LoVo (cell line): Measurements from ENCODE around the gene SNAP47.

ENCODE experiments used
- DNase-seq: peaks from one replicate; pipeline ENCODE4 v3.0.0-alpha.2; 2016; ENCODE audit warnings: low spot score

SNAP47 gene

DNA sequence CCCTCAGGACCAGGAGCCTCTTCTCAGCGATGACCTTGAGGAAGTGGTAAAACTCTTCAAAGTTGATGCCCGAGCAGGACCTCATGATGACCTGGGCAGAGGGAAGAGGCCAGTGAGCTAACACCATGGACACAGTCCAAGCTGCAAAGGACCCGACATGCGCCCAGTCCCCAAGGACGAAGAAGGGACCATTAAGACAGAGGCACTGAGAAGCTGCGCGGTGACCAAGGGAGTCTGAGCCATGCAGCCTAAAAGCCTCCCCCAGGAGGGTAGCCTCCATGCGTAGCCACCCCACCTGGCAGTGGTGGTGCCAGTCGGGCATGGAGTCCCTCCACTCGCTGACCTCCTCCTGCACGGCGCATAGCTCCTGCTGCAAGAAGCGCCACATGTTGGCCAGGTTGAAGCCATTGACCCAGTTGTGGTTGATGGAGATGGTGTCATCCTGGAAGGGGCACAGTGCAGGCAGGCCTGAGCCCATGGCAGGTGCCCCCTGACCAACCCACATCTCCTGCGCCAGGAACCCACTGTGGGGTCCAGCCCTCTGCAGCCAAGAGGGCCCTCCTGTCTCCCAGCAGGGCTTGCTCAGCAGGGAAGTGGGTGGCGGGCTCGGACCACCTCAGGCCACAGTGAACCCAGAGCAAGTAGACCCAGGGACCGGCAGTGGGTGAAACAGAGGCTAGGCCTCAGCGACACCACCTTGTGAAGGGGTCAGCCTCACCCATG is 2.5 kb upstream of the SNAP47 start:
- DNase-seq, result no peak

DNA sequence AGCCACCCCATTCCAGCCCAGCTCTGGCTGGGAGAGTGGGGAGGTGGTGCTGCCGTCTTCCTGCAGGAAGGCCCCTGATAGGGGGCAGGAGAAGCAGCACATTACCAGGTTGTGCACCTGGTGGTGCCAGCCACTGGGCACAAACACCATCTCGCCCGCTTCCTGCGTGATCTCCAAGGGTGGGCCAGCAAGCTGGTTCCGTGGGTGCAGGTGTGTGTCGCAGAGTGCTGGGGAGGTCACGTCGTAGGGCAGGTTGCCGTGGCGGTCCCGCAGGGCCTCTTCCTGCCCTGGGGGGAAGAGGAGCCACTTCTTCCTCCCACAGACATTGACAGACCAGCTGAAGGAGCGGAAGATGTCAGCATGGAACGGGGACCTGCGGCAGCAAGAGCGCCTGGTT is 1.9 kb upstream of the SNAP47 start:
- DNase-seq, result no peak

DNA sequence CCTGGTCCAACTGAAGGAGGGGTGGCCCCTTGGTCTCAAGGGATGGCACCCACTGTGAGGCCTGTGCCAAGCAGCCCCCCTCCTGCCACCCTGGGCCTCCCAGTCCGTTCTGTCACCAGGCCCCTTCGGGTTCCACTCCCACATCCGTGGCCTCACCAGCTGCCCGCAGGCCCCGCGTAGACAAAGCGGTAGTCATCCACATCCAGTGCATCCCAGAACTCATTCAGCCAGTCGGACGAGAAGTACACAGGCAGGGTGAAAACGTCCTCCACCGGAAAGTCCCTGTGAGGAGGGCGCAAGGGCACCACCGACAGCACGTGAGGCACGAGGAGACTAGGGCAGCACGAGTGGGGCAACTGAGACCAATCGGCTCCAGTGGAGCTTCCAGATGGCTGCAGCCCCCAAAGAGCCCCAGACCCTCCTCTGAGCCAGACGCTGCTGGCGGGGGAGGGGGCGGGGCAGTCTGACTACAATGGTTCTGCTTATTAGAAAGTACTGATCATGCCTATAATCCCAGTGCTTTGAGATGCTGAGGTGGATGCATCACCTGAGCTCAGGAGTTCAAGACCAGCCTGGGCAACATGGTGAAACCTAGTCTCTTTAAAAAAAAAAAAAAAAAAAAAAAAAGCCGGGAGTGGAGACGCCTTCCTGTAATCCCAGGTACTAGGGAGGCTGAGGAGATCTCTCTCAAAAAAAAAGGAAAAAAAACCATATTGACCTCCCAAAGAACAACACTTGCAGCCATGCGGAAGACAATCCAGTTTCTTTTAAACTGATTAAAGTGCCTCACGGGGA is 1.3 kb upstream of the SNAP47 start:
- DNase-seq, result no peak

DNA sequence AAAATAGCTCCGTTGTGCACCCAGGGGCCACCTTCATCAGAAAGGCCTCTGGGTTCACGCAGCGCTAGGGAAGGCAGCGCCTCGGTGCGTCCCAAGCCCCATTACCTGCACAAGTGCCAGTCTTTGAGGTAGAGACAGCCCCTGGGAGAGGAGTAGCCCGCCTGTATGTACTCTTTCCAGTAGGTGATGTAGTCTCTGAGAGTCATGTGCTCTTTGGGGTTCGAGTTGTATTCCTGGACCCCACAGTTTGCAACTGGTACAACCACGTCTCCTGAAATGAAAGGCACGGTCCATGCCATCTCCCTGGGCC is 734 bp upstream of the SNAP47 start:
- DNase-seq, result no peak

DNA sequence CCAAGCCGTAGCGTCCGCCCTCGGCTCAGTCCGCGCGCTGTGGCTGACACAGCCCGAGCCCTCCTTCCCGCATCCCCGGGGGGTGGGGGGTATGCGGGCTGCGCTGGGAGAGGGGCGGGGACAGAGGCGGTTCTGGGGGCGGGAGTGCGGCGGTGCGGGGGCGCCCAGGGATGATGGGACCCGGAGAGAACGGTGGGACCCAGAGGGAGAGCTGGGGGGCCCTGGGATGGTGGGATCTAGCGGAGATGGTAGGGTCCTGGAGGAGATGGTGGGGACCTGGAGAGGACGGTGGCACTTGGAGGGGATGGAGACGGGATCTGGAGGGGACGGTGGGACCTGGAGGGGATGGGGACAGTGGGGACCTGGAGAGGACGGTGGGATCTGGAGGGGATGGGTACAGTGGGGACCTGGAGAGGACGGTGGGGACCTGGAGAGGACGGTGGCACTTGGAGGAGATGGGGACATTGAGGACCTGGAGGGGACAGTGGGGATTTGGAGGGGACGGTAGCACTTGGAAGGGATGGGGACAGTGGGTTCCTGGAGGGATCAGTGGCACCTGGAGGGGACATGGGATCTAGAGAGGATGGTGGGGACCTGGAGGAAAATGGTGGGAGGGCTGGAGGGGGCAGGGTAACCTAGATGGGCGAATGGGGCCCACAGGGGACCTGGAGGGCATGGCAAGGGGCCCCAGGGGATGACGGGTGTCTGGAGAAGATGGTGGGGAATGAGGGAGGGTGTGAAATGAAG is 477 bp downstream of the SNAP47 start:
- DNase-seq, result no peak

DNA sequence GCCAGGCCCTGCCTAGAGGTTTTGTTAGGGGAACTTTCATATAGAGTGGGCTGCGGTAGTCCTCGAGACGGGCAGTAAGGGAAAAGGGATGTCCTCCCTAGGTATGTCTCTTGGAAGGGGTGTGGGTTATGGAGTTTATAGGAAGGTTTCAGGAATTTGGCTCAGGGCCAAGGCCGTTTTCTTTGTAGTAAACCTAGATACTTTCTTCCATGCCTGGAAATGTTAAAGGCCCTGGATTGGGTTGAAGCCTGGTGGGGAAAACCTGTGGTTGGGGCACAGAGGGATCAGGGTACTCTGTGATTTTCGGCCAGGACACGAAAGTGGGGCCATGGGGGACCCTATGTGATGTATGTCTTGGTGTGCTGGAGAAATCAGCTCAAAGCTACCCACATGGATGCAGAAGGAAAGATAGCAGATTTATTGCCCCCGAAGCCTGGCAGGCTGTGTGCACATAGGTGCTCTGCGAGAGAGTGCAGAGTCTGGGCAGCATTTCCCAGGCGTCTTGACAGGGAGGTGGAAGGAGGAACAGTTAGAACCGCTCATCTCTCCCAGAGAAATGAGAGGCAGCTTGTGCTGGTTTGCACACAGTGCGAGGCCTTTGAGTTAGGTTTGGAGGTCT is 1.7 kb downstream of the SNAP47 start:
- no peak for DNase-seq

DNA sequence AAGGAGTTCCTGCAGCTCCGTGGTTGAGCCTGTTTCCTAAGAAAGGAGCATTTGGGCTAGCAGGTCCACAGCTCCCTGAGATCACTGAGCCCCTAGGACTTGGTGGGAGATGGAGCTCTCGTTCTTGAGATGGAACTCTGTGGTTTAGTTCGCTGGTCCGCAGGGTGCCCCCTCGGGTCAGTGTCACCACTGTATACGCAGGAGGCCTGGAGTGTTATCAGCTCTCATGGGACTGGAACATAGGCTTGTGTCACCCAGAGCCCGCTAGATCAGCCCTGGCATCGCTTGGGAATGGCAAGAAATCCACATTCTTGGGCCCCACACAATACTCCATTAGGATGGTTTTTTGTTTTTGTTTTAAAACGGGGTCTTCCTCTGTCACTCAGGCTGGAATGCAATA is 3.6 kb downstream of the SNAP47 start:
- DNase-seq, result no peak

DNA sequence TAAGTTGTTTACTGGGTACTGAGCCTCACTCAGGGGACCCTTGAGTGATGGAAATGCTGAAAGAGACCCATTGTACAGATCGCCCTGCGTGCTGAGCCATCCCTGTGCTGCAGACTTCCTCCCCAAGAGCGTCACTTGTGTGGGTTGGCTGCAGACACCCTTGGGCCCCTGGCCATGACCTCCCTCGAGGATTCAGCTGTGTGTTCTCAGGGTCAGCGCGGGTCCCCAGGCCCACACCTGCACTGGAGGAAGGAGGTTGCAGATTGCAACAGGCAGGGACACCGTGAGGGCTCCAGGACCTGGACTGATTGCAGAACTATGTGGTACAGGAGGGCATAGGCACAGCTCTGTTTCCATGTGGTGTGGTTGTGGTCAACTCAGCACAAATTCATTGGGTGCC is 4.4 kb downstream of the SNAP47 start:
- DNase-seq, result no peak

DNA sequence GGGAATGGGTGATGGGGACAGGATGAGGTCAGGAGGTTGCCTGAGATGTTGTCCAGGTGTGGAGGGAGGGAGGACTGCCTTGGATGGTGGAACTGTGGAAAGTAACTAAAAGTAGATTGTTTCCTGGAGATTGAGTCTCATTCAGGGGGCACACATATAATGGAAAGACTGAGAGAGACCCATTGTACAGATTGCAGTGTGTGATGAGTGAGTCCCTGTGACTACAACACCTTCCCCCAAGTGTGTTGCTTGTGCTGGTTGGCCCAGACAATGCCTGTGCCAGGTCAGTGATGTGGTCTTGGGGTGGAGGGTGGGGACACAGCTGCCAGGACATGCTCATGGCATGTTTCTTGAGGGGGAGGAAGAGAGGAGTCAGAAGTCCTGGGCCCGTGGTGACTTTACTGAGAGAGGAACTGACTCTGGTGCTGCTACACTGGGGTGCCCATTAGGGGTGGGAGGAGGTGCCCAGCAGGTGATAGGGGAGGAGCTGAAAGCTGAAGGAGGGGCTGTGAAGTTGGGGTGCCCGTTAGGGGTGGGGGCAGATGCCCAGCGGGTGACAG is 5.2 kb downstream of the SNAP47 start:
- DNase-seq, result no peak

DNA sequence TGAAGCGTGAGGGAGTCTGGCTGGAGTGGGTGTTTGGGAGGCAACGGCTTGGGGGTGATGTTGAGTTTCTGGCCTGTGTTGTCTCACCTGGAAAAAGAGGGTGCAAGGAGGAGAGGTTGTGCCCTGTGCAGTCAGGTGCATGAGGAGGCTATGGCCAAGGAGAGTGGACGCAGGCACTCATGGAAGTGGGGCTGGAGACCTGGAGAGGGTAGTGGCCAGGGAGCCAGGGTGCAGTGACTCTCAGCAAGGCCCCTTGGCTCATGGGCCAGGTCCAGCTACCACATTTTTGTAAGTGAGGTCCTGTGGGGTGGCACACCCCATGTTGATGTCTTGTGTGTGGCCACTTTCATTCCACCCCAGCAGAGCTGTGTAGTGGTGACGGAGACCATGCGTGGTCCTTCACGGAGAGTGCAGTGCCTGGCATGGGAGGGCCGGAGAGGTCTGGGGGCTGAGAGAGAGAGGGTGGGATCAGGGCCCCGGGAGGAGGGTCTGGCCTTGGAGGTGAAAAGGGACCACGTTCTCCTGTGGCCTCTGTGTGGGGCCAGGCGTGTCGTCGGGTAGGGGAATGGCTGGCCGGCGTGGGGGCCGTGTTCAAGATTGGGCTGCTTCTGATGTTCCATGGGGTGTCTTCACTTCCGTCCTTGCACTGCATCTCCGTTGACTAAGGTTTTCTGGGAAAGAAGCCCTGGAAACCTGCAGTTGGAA is 6.1 kb downstream of the SNAP47 start:
- no peak for DNase-seq

DNA sequence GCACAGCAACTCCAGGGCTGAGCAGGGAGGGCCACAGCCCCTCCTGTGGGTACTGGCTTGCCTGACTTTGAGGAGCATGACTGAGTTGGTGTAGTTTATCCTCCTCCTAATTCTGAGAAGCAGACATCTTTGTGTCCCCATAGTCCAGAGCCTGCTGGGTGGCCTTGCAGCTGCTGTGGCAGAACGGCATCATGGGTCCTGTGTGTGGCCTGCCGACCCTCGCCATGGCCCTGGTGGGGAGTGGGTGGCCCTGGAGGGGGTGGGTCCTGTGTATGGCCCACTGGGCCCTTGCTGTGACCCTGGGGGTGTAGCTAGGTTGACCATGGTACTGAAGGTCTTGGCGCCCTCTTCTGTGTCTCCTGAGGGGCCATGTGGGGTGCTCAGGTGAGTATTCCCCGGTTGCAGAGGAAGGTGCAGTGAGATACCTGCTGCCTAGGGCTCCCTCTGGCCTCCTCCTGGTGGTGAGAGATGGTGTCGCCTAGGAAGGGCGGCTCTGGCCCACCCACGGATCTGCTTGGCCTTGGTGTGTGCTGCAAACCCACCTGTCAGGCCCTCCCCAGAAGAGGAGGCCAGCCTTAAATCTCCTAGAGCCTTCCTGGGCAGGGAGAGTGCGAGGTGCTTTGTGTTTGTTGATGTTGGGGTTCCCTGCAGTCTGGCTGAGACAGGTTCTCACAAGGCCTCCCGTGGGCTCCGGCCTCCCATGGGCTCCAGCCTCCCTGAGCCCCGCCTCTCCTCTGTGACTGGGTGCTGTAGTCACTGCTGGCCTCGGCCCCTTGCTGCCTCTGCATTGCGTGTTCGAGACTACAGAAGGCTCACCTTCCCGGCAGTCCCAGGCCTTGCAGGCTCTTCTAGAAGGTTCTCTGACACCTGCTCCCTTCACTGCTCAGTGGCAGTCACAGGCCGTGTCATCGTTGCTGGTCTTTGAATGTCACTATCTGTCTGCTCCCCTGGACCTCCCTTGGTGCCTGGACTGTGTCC is 7.8 kb downstream of the SNAP47 start:
- no peak for DNase-seq

DNA sequence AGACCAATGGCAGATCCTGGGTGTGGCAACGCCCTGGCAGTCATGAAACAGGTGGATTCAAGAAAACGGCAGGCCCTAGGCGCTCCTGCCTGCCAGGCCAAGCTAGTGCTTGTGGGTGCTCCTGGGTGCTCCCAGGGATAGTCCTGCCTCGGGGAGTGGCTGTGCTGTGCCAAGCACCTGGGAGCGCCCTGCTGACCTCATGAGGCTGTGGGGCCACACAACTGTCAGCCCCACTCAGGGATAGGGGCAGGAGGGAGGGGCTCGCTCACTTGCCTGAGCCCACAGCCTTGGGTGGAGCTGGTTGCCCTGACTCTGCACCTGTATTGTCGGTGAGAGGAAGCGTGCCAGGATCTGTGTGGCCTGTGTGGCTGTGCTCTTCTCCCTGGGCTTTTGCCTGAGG is 9.4 kb downstream of the SNAP47 start:
- no peak for DNase-seq

DNA sequence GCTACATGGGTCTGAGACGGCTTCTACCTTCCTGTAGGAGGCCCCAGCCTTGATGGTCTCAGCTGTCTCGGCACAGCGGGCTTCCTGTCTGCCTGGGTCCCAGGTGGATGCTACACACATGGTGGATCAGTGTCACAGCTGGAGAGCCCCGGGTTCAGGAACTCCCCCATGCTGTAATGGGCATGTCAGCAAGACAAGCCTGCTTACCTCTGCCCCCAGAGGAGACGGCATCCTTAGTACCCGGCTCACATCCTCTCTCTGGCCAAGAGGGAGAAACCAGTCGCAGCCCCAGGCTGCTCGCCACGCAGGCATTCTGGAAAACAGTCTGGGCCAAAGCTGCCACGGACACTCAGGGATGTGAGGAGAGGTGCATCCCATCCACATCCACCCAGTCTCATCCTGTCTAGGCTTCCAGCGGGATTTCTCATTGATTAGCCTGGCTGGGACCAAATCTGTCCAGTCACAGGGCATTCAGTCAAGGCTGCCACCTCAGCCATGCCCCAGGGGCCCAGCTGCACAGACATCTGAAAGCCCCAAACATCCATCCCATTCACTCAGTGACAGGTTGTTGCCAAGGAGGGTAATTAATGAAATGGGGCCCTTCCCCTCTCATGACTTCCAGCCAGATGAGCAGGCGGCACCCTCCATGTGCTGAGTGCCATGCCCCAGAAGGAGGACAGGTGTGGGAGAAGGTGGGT is 10.5 kb downstream of the SNAP47 start:
- no peak for DNase-seq

DNA sequence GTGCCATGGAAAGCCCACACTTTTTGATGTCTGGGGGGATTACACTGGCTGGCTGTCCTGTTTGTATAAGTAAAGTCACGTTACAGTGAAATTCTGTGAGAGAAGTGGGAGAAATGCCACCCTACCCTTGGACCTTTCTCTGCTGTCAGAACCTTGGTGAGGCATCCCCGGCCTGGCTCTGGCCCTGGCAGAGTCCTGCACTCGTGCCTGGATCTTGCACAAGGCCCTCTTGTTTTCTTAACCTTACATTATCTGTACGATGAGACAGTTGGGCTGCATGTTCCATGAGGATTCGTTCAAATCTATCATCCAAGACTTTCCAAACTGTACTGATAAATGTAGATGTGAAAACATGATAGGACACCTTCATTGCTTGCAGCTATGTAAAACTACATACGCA is 11.4 kb downstream of the SNAP47 start:
- no peak for DNase-seq

DNA sequence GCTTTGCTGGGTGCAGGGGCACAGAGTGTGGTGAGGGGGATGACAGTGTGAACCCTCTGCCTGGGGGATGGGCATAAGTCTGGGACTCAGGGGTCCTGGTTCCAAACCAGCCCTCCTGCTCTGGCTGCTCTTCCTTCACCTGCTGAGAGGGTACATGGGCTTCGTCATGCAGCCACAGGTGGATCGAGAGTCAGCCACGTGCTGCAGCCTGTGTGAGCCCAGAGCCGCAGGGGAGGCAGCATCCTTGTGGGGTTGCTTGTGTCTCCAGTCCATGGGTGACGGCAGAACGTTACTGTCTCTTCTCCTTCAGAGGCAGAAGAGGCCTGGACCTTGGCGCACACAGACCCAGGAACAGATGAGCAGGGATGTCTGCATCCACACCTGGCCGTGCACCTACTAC is 12.1 kb downstream of the SNAP47 start:
- no peak for DNase-seq

DNA sequence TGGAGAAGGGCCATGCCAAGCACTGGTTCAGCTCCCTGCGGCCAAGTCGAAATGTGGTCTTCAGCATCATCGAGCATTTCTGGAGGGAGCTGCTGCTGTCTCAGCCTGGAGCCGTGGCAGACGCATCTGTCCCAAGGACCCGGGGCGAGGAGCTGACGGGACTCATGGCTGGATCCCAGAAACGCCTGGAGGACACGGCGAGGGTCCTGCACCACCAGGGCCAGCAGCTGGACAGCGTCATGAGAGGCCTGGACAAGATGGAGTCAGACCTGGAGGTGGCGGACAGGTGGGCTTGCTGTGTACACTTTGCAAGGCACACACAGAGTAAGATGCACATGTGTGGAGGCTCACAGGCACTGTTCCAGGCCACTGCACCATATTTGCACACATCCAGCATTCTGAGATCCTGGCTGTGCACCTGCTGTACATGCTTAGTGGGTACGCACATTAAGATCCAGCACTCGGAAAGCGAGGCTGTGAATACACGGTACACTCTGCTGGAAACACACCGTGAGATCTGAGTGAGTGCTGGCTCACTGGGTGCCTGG is 12.8 kb downstream of the SNAP47 start:
- DNase-seq, result no peak

DNA sequence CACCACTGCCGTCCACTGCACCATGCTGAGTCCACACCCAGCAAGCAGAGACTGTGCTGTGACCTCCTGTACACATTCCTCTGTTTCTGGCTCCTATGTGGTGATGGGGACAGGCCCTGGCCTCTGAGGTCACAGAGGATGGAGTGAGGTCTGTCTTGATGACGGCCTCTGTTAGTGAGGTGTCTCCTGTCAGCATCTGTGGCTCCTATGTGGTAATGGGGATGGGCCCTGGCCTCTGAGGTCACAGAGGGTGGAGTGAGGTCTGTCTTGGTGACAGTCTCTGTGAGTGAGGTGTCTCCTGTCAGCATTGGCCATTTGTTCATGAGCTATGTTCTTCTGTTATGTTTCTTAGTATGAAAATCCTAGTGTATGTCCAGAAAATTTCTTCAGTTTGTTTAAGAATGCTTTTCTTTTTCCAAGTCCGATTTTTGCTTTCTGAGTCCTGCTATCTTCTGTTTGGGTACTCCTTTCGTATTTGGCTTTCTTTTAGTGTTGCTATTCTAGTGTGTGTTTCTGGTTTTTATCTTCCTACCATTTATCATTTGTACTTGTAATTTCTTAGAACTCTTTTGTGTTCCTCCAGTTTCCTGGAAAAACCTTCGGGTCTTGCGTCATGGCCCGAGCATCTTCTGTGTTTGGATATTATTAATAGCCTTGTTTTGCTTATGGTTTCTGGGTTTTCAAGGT is 13.4 kb downstream of the SNAP47 start:
- no peak for DNase-seq

DNA sequence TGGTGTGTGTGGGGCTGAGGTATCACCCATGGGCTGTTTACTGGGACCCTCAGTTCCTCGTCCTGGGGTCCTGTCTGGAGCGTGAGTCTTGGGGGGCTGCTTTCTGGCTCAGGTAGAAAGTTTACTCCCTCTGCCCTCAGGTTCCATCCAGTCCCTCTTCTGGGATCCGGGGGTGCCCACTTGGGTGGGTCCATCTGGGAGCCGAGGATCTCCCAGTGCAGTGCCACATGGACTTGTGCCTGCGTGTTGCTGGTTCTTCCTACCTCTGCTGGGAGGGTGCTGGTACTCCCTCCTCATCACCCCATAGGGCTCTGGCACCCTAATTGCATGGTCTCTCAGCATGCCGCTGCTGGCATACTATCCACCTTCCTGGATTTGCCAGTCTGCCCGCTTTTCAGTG is 14.0 kb downstream of the SNAP47 start:
- DNase-seq, result no peak
